GM21381 (cell line): ENCODE data around the gene SLC18A2.

Experiments
- ATAC-seq: cut with Tn5 transposase; IDR thresholded peaks from one replicate; pipeline ENCODE4 v1.9.1; 2021; ENCODE audit warnings: mild to moderate bottlenecking, moderate library complexity; ENCODE audit not compliant: unreplicated experiment

SLC18A2 gene

GRCh38 chr10:117237401-117237991 is 3.4 kb upstream of the SLC18A2 start:
- ATAC-seq, result no peak

- no peak for ATAC-seq
Measured at GRCh38 chr10:117239051-117239450, 1.9 kb upstream of the SLC18A2 start.

GRCh38 chr10:117239721-117240620 is 943 bp upstream of the SLC18A2 start:
- ATAC-seq, result no peak

- no peak for ATAC-seq
Measured at GRCh38 chr10:117241541-117242462, 888 bp downstream of the SLC18A2 start.

DNA sequence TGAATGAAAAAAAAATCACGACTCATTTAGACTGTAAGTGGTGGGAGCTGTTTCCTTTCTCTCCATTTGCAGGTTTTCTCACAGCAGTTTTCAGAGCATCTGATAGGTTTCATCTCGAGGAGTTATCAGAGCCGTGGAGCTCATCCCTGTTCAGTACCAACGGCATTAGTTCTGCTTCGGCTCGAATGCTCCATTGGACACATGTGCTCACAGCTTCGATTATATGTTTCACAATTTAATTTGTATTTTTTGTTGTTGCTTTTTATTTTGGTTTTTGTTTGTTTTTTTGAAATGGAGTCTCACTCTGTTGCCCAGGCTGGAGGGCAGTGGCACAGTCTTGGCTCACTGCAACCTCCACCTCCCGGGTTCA is 1.5 kb downstream of the SLC18A2 start:
- no peak for ATAC-seq

DNA sequence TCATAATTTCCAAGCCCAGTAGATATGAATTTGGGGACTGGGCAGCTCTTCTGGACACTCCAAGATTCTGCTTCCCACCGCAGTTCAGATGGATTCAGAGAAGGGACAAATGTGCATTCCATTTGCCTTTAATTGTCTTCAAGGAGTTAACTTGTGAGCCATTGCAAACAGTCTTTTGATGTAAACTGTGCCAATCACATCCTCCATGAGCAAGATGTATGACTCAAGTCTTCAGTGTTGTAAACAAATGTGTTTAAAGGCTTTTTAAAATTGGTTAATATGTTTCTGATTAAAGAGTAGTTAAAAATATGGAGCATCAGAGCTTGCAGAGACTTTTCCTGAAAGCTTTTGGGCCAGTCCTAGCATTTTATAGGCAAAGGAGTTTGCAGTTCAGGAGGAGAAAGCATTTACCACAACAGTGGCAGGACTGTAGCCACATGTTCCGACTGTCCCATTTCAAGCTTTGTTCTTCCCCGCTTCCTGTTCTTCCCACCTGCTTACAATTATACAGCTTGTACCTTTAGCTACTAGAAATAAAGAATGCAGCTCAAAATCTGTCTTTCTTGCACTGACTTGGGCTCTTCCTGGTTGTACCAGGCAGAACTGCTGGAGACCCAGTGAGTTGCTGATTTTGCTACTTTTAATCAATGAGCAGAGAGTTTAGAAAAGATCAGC is 6.2 kb downstream of the SLC18A2 start:
- ATAC-seq, result no peak

GRCh38 chr10:117248750-117249465 is 8.0 kb downstream of the SLC18A2 start:
- ATAC-seq, result no peak

- ATAC-seq, result peak; percentile 80
Measured at GRCh38 chr10:117249493-117250093, 8.7 kb downstream of the SLC18A2 start.

DNA sequence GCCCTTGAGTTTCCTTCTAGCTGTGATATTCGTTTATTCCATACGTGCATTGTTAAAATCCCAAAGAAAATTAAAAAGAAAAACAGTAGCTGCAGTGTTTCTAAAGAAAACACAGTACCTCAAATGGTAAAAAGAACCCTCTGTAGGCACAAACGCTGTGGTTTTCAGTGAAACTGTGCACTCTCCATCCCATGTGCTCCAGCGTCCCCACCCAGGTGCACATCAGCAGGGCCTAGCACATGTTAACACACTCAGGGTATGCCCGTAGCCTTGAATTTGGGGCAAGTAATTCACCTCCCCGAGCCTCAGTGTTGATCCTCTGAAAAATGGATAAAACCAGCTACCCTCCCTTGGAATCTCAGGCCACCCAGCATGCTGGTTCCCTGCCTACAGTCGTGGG is 9.5 kb downstream of the SLC18A2 start:
- no peak for ATAC-seq

DNA sequence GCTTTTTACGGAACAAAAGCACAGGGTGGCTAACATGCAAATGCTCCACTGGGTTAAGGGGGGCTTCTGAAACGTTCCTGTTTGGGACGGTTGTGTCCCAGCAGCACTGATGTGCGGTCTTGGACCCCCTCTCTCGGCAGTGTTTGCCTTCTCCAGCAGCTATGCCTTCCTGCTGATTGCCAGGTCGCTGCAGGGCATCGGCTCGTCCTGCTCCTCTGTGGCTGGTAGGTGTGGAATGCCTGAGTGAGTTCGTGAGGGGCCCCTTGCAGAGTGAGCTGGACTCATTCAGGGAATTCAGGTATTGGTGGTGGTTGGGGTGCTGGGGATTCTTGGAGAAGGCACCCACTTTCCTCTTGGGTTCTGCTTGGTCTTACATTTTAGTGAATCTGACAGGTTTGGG is 13.0 kb downstream of the SLC18A2 start:
- ATAC-seq, result no peak

GRCh38 chr10:117254338-117254737 is 13.4 kb downstream of the SLC18A2 start:
- ATAC-seq, result no peak

GRCh38 chr10:117254774-117255735 is 14.1 kb downstream of the SLC18A2 start:
- no peak for ATAC-seq

DNA sequence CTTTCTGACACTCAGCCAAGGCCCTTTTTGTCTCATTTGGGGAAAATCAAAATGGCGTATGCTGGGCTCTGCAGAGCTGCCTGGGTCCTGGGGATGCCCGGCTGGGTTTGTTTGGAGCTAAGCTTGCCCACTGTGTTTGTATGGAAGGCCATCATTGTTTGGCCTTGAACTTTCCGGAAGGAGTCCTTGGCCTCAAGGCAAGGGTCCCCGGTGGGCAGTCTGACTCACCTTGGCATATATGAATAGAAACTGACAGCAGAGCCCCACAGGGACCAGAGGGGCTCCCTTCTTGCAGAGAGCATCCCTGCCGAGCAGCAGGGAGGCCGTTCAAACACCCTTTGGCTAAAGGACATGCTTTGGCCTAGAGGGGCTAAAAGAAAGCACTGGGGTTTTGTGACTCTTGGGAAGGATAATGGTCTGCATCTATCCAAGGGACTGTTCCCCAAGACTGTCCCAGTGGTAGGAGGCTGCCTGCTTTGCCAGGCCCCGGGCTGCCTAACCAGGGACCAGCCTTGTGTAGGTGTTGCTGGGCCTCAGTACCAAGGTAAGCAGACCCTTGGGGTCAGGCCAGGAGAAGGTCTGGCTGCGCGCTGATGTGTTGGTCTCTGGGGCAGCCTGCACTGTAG is 15.0 kb downstream of the SLC18A2 start:
- no peak for ATAC-seq

DNA sequence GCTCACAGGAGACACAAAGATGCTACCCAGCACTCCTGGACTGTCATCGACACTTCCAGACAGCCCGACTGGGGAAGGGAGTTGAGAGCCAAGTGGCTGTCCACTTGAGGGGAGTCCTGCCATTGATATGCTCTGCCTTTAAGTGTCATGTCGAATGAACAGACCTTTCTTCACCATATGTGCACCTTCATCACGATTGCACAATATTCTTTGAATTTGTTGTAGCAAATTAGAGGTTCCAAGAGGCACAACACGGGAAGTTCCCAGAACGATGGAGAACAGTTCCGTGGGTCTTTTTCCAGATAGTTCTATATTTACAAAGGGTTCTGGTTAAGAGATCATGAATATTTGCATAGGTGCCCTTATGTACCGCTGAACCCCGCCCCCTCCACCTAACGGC is 16.0 kb downstream of the SLC18A2 start:
- ATAC-seq, result no peak

- no peak for ATAC-seq
Measured at GRCh38 chr10:117257721-117258120, 16.8 kb downstream of the SLC18A2 start.

- ATAC-seq, result no peak
Measured at GRCh38 chr10:117259279-117259678, 18.4 kb downstream of the SLC18A2 start.

DNA sequence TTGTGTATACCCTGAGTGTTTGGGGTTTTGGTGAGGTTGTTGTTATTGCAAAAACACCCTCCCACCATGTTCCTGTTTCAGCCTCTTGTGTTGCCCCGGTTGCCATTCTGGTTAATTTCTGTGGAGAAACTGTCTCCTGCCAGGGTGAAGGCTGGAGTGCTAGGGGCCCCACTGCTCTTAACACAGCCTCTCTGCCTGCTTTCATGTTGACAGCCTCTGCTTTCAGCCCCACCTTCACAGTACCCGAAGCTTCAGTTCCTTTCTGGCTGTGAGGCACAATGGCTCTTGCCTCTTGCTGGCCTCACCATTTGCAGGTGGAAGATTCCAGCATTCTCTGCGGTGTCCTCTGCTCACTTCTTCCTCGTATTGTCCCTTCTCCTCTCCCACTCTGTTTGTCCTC is 19.2 kb downstream of the SLC18A2 start:
- no peak for ATAC-seq

GRCh38 chr10:117261501-117261900 is 20.6 kb downstream of the SLC18A2 start:
- ATAC-seq, result no peak
